Measurements from ENCODE around the gene MLIP.

The MLIP gene

DNA sequence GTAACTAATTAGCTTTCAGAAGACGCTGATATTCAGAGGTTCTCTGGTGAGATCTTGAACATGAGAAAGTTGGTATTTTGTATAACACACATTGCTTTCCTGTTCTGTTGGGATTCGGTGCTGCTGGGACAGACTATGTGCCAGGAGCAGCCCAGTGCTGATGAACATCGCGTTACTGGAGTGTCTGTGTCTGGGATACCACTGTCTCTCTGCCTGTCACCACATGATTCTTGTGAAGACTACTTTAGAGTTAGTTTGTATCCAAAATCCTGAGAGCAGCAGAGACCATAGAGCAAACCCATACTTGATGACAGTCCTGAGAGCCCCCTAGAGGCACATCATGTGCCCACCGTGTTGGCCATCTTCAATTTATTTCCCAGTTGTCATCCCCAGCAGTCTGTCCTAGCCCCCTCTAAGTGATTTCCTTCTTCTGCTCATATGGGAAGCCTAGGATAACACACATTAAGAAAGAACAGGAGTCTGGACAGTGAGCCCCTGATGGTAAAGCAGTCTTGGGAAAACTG, 155.2 kb downstream of the MLIP start:
- Histone ChIP-seq H3K36me3 (ENCODE audit: insufficient read depth, low read length) (no peaks in the 10 kb centered on the region), H2AFZ (ENCODE audit: low read length, unreplicated experiment) (no peak overlapping the region), H3K27ac (ENCODE audit: low read depth, low read length) (no peak overlapping the region), H3K4me3 (ENCODE audit: low read depth, low read length) (no peak overlapping the region), H3K79me2 (ENCODE audit: control insufficient read depth, insufficient read depth, low read length, unreplicated experiment) (no peaks in the 10 kb centered on the region), H3K27me3 (ENCODE audit: insufficient read depth, low read length) (no peaks in the 10 kb centered on the region), H3K4me1 (ENCODE audit: control insufficient read depth, insufficient read depth, low read length, unreplicated experiment) (peaks cover 5% of the 10 kb centered on the region)

DNA sequence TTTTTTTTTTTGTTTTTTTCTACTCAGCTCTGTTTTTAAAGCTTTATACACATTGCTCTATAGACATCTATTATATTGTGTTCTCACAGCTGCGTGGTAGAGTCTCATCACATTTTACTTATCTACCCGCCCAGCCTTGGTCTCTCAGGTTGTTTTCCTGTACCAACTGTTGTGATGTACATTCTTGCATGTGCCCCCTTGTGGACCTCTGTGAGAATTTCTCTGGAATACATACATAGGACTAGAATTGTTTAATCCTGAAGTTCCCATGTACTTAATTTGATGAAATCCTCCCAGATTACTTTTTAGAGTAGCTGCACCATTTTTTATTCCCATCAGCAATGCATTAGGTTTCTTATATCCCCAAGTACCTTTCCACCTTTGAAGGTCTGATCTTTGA, 156.6 kb downstream of the MLIP start:
- H2AFZ ChIP-seq (ENCODE audit: low read length, unreplicated experiment) = no peak overlapping the region
- H3K4me1 ChIP-seq (ENCODE audit: control insufficient read depth, insufficient read depth, low read length, unreplicated experiment) = peaks cover 5% of the 10 kb centered on the region
- H3K27me3 ChIP-seq (ENCODE audit: insufficient read depth, low read length) = no peaks in the 10 kb centered on the region
- H3K27ac ChIP-seq (ENCODE audit: low read depth, low read length) = no peak overlapping the region
- H3K79me2 ChIP-seq (ENCODE audit: control insufficient read depth, insufficient read depth, low read length, unreplicated experiment) = no peaks in the 10 kb centered on the region
- no peaks in the 10 kb centered on the region for H3K36me3 ChIP-seq (ENCODE audit: insufficient read depth, low read length)
- no peak overlapping the region for H3K4me3 ChIP-seq (ENCODE audit: low read depth, low read length)

- Histone ChIP-seq H3K27ac (ENCODE audit: low read depth, low read length) (no peak overlapping the region), H2AFZ (ENCODE audit: low read length, unreplicated experiment) (no peak overlapping the region), H3K36me3 (ENCODE audit: insufficient read depth, low read length) (no peaks in the 10 kb centered on the region), H3K4me3 (ENCODE audit: low read depth, low read length) (no peak overlapping the region), H3K27me3 (ENCODE audit: insufficient read depth, low read length) (no peaks in the 10 kb centered on the region), H3K4me1 (ENCODE audit: control insufficient read depth, insufficient read depth, low read length, unreplicated experiment) (no peaks in the 10 kb centered on the region), H3K79me2 (ENCODE audit: control insufficient read depth, insufficient read depth, low read length, unreplicated experiment) (no peaks in the 10 kb centered on the region)
Observed at GRCh38 chr6:54273214-54273820, 162.1 kb downstream of the MLIP start.

- no peaks in the 10 kb centered on the region for H3K4me1 ChIP-seq (ENCODE audit: control insufficient read depth, insufficient read depth, low read length, unreplicated experiment)
- H3K4me3 ChIP-seq (ENCODE audit: low read depth, low read length) = no peak overlapping the region
- H3K27ac ChIP-seq (ENCODE audit: low read depth, low read length) = no peak overlapping the region
- no peak overlapping the region for H2AFZ ChIP-seq (ENCODE audit: low read length, unreplicated experiment)
- no peaks in the 10 kb centered on the region for H3K79me2 ChIP-seq (ENCODE audit: control insufficient read depth, insufficient read depth, low read length, unreplicated experiment)
- no peaks in the 10 kb centered on the region for H3K36me3 ChIP-seq (ENCODE audit: insufficient read depth, low read length)
- no peaks in the 10 kb centered on the region for H3K27me3 ChIP-seq (ENCODE audit: insufficient read depth, low read length)
Observed at GRCh38 chr6:54274383-54274782, 163.1 kb downstream of the MLIP start.

GRCh38 chr6:54282186-54282585, 170.9 kb downstream of the MLIP start:
- peaks cover 12% of the 10 kb centered on the region for H3K4me1 ChIP-seq (ENCODE audit: control insufficient read depth, insufficient read depth, low read length, unreplicated experiment)
- H3K36me3 ChIP-seq (ENCODE audit: insufficient read depth, low read length) = no peaks in the 10 kb centered on the region
- H3K27me3 ChIP-seq (ENCODE audit: insufficient read depth, low read length) = no peaks in the 10 kb centered on the region
- no peaks in the 10 kb centered on the region for H3K79me2 ChIP-seq (ENCODE audit: control insufficient read depth, insufficient read depth, low read length, unreplicated experiment)
- H2AFZ ChIP-seq (ENCODE audit: low read length, unreplicated experiment) = peak overlapping the region; percentile 42
- peak overlapping the region; percentile 83 for H3K27ac ChIP-seq (ENCODE audit: low read depth, low read length)
- H3K4me3 ChIP-seq (ENCODE audit: low read depth, low read length) = peak overlapping the region; percentile 28; the same call in 1 of the 2 replicates

DNA sequence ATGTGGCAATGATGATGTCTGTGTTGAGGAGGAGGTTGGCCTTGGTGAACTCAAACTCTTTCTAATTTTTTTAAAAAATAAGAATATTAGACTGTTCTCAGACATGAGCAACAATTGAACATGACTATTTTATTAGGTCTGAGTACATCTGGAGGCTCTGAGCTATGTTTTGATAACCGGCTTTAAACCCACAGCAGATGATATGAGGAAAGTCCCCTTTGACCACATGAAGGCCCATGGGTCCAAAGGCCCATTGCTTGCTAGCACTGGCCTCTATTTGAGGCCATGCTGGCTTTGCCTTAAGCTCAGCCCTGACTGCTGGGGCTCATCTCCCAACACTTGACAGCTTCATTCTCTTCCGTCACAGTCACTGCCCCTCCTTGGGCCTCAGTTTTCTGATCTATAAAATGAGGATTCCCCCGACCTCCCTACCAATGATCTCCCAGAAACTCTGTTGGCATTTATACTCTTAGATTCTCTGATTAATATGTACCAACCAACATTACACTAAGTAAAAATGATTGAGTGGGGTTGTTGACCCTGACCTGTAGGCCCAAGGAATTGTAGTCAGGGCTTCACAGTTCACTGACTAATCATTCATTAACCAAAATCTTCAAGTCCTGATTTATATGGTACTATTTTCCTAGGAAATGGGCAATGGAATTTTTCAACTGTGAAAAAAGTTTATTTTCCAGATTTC, 173.1 kb downstream of the MLIP start:
- Histone ChIP-seq H3K27me3 (ENCODE audit: insufficient read depth, low read length) (no peaks in the 10 kb centered on the region), H3K4me3 (ENCODE audit: low read depth, low read length) (no peak overlapping the region), H3K36me3 (ENCODE audit: insufficient read depth, low read length) (no peaks in the 10 kb centered on the region), H3K27ac (ENCODE audit: low read depth, low read length) (no peak overlapping the region), H3K4me1 (ENCODE audit: control insufficient read depth, insufficient read depth, low read length, unreplicated experiment) (peaks cover 12% of the 10 kb centered on the region), H2AFZ (ENCODE audit: low read length, unreplicated experiment) (no peak overlapping the region), H3K79me2 (ENCODE audit: control insufficient read depth, insufficient read depth, low read length, unreplicated experiment) (no peaks in the 10 kb centered on the region)

DNA sequence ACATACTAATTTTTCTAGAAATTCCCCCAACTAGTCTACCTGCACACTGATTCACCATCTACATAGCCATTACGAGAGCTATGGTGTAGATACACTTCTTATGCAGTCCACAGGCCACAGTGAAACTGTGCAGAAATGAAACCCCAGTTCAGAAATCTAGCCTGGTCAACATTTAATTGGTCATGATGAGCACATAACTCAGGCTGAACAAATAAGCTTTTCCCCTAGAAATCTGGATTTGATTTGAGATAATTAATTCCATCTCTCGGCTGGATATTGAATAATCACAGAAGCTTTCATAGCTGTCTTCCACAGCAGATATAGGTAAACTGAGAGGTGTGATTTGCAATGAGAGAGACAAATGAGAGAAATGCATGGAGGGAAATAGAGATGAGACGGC, 174.4 kb downstream of the MLIP start:
- no peaks in the 10 kb centered on the region for H3K27me3 ChIP-seq (ENCODE audit: insufficient read depth, low read length)
- H3K4me1 ChIP-seq (ENCODE audit: control insufficient read depth, insufficient read depth, low read length, unreplicated experiment) = peaks cover 15% of the 10 kb centered on the region

GRCh38 chr6:54286141-54286540, 174.9 kb downstream of the MLIP start:
- H2AFZ ChIP-seq (ENCODE audit: low read length, unreplicated experiment) = no peak overlapping the region
- H3K4me3 ChIP-seq (ENCODE audit: low read depth, low read length) = no peak overlapping the region

More for the DNA sequence above, 174.4 kb downstream of the MLIP start:
- no peaks in the 10 kb centered on the region for H3K36me3 ChIP-seq (ENCODE audit: insufficient read depth, low read length)
- no peak overlapping the region for H3K4me3 ChIP-seq (ENCODE audit: low read depth, low read length)
- H3K27ac ChIP-seq (ENCODE audit: low read depth, low read length) = no peak overlapping the region
- no peak overlapping the region for H2AFZ ChIP-seq (ENCODE audit: low read length, unreplicated experiment)
- H3K79me2 ChIP-seq (ENCODE audit: control insufficient read depth, insufficient read depth, low read length, unreplicated experiment) = no peaks in the 10 kb centered on the region

GRCh38 chr6:54288474-54288873, 177.2 kb downstream of the MLIP start:
- no peaks in the 10 kb centered on the region for H3K36me3 ChIP-seq (ENCODE audit: insufficient read depth, low read length)
- peaks cover 19% of the 10 kb centered on the region for H3K4me1 ChIP-seq (ENCODE audit: control insufficient read depth, insufficient read depth, low read length, unreplicated experiment)
- no peaks in the 10 kb centered on the region for H3K27me3 ChIP-seq (ENCODE audit: insufficient read depth, low read length)
- no peaks in the 10 kb centered on the region for H3K79me2 ChIP-seq (ENCODE audit: control insufficient read depth, insufficient read depth, low read length, unreplicated experiment)
- no peak overlapping the region for H2AFZ ChIP-seq (ENCODE audit: low read length, unreplicated experiment)
- H3K4me3 ChIP-seq (ENCODE audit: low read depth, low read length) = no peak overlapping the region
- no peak overlapping the region for H3K27ac ChIP-seq (ENCODE audit: low read depth, low read length)

More at GRCh38 chr6:54286141-54286540, 174.9 kb downstream of the MLIP start:
- Histone ChIP-seq H3K27ac (ENCODE audit: low read depth, low read length) (no peak overlapping the region), H3K4me1 (ENCODE audit: control insufficient read depth, insufficient read depth, low read length, unreplicated experiment) (peaks cover 21% of the 10 kb centered on the region), H3K79me2 (ENCODE audit: control insufficient read depth, insufficient read depth, low read length, unreplicated experiment) (no peaks in the 10 kb centered on the region), H3K27me3 (ENCODE audit: insufficient read depth, low read length) (no peaks in the 10 kb centered on the region), H3K36me3 (ENCODE audit: insufficient read depth, low read length) (no peaks in the 10 kb centered on the region)

DNA sequence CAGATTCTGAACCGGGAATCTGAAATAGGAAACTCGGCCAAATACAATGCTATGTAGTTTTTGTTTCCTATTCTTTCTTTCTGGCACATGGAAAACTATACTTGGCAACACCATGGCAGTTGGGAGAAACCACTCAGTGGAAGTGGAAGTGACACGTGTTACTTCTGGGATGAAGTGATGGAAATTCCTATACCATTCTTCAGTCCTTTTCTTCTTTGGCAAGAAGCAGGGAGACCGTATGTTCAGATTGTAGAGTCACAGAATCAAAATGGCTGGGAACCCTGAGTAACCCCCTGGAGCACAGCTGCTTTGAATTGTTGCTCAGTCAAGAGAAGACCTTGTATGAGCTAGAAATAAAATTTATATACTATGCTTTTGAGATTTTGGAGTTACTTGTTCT, 178.2 kb downstream of the MLIP start:
- Histone ChIP-seq H2AFZ (ENCODE audit: low read length, unreplicated experiment) (no peak overlapping the region), H3K79me2 (ENCODE audit: control insufficient read depth, insufficient read depth, low read length, unreplicated experiment) (no peaks in the 10 kb centered on the region), H3K27ac (ENCODE audit: low read depth, low read length) (no peak overlapping the region)

GRCh38 chr6:54291146-54291545, 179.9 kb downstream of the MLIP start:
- Histone ChIP-seq H3K36me3 (ENCODE audit: insufficient read depth, low read length) (no peaks in the 10 kb centered on the region), H3K79me2 (ENCODE audit: control insufficient read depth, insufficient read depth, low read length, unreplicated experiment) (no peaks in the 10 kb centered on the region), H3K27me3 (ENCODE audit: insufficient read depth, low read length) (no peaks in the 10 kb centered on the region), H2AFZ (ENCODE audit: low read length, unreplicated experiment) (peak overlapping the region; percentile 67), H3K4me1 (ENCODE audit: control insufficient read depth, insufficient read depth, low read length, unreplicated experiment) (peaks cover 19% of the 10 kb centered on the region), H3K4me3 (ENCODE audit: low read depth, low read length) (no peak overlapping the region), H3K27ac (ENCODE audit: low read depth, low read length) (peak overlapping the region; percentile 61)

More for the DNA sequence above, 178.2 kb downstream of the MLIP start:
- Histone ChIP-seq H3K36me3 (ENCODE audit: insufficient read depth, low read length) (no peaks in the 10 kb centered on the region), H3K4me3 (ENCODE audit: low read depth, low read length) (no peak overlapping the region), H3K27me3 (ENCODE audit: insufficient read depth, low read length) (no peaks in the 10 kb centered on the region), H3K4me1 (ENCODE audit: control insufficient read depth, insufficient read depth, low read length, unreplicated experiment) (peaks cover 19% of the 10 kb centered on the region)

Data from ACC112 (cell line).